Panc1 (cell line): Measurements from ENCODE around the gene DCHS2.

ENCODE experiments used
- CTCF ChIP-seq: fragments of 450-650 bp; IDR thresholded peaks from 2 replicates; pipeline ENCODE4 v1.5.1; 2017; ENCODE audit warnings: mild to moderate bottlenecking
- TCF7L2 ChIP-seq: IDR thresholded peaks from 2 replicates; pipeline ENCODE4 v1.6.1; 2011; ENCODE audit warnings: mild to moderate bottlenecking, low read depth, low read length, inconsistent platforms

GRCh38 chr4:154315741-154316140 is 175.9 kb downstream of the DCHS2 start:
- TF ChIP-seq TCF7L2 = no peak
- TF ChIP-seq CTCF = no peak
